A673 (cell line): ENCODE data around the gene C19orf44.

Experiments used
- EZH2 ChIP-seq: fragments of 200-600 bp; sonication (generic); IDR thresholded peaks from 2 replicates; pipeline ENCODE4 v1.6.1; 2017; ENCODE audit warnings: borderline replicate concordance, low read depth, mild to moderate bottlenecking, mixed read lengths, antibody characterized with exemption, low read length; ENCODE audit not compliant: poor library complexity, severe bottlenecking
- TF ChIP-seq, protein P1 (sequence below): fragments of 300-800, 200-600 bp; sonication (generic); conservative IDR thresholded peaks from 2 replicates; pipeline ENCODE4 v1.5.1; 2017; ENCODE audit warnings: low read depth, mild to moderate bottlenecking, antibody characterized with exemption, low read length, moderate library complexity, mixed read lengths

DNA sequence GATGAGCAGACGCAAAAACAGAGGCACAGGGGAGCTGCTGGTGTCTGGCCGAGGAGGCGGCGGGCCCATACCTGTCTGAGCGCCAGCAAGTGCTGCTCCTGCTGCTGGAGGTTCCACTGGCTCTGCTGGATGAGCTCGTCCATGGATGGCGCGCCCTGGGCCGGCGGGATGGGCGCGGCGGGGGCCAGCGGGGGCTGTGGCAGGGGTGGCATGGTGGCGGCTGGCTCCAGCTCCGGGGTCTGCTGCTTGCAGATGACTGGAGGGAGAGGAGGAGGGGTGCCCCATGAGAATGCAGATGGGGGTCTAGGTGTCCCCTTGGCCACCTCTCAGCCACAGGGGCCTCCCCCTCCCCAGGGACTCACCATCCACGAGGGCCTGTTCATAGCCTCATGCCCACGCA is 39.2 kb downstream of the C19orf44 start:
- TF ChIP-seq, protein P1, sequence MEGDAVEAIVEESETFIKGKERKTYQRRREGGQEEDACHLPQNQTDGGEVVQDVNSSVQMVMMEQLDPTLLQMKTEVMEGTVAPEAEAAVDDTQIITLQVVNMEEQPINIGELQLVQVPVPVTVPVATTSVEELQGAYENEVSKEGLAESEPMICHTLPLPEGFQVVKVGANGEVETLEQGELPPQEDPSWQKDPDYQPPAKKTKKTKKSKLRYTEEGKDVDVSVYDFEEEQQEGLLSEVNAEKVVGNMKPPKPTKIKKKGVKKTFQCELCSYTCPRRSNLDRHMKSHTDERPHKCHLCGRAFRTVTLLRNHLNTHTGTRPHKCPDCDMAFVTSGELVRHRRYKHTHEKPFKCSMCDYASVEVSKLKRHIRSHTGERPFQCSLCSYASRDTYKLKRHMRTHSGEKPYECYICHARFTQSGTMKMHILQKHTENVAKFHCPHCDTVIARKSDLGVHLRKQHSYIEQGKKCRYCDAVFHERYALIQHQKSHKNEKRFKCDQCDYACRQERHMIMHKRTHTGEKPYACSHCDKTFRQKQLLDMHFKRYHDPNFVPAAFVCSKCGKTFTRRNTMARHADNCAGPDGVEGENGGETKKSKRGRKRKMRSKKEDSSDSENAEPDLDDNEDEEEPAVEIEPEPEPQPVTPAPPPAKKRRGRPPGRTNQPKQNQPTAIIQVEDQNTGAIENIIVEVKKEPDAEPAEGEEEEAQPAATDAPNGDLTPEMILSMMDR: no peak
- TF ChIP-seq EZH2: no peak
